Liver (tissue), 9 donors: ENCODE data around the gene MED12L. TPM values are rescaled to one million over a fixed set of nuclear protein-coding genes. Genes with fewer than 3 reads are reported as not detected.

Source experiments
- DNase-seq: peaks from one replicate; pipeline ENCODE4 v3.0.0-alpha.2; 2017; ENCODE audit warnings: low spot score
- H3K27ac ChIP-seq, 2 donors: one replicate each; pipeline ENCODE4 v1.7.0; 2013; ENCODE audit warnings: inconsistent platforms in 2 of 2, low read length in 2 of 2, control low read depth in 1 of 2, low read depth in 1 of 2, mild to moderate bottlenecking in 1 of 2
- H3K27me3 ChIP-seq, 4 donors: one replicate each; pipeline versions ENCODE4 v1.6.1 to v1.7.0; 2013; ENCODE audit warnings: low read length in 3 of 4, inconsistent platforms in 1 of 4, mild to moderate bottlenecking in 1 of 4, moderate library complexity in 1 of 4; ENCODE audit not compliant: control insufficient read depth in 4 of 4, insufficient read depth in 4 of 4
- H3K36me3 ChIP-seq, 4 donors: one replicate each; pipeline versions ENCODE4 v1.6.1 to v1.7.0; 2013; ENCODE audit warnings: low read length in 3 of 4, mild to moderate bottlenecking in 3 of 4, low read depth in 1 of 4, moderate library complexity in 1 of 4; ENCODE audit not compliant: control insufficient read depth in 4 of 4, insufficient read depth in 3 of 4
- H3K4me1 ChIP-seq, 4 donors: one replicate each; pipeline versions ENCODE4 v1.6.1 to v1.7.0; 2013; ENCODE audit warnings: low read length in 3 of 4, mild to moderate bottlenecking in 3 of 4, moderate library complexity in 1 of 4; ENCODE audit not compliant: control insufficient read depth in 4 of 4, insufficient read depth in 4 of 4
- H3K4me3 ChIP-seq, 3 donors: one replicate each; pipeline versions ENCODE4 v1.6.1 to v1.7.0; 2013; ENCODE audit warnings: low read length in 3 of 3, control low read depth in 1 of 3, low read depth in 1 of 3, mild to moderate bottlenecking in 1 of 3
- H3K9ac ChIP-seq, 2 donors: one replicate each; pipeline ENCODE4 v1.7.0; 2013; ENCODE audit warnings: low read length in 2 of 2, mild to moderate bottlenecking in 2 of 2, moderate library complexity in 2 of 2, control low read depth in 1 of 2, low read depth in 1 of 2
- H3K9me3 ChIP-seq, 4 donors: one replicate each; pipeline versions ENCODE4 v1.6.1 to v1.7.0; 2013; ENCODE audit warnings: low read length in 3 of 4; ENCODE audit not compliant: control insufficient read depth in 4 of 4
- ATF3 ChIP-seq: IDR thresholded peaks from 2 replicates; pipeline ENCODE4 v1.6.1; 2016; ENCODE audit warnings: antibody characterized with exemption
- FOXA1 ChIP-seq: IDR thresholded peaks from 2 replicates; pipeline ENCODE4 v1.6.1; 2016; ENCODE audit warnings: antibody characterized with exemption
- FOXA2 ChIP-seq: IDR thresholded peaks from 2 replicates; pipeline ENCODE4 v1.6.1; 2016; ENCODE audit warnings: antibody characterized with exemption
- GABPA ChIP-seq, 2 donors: IDR thresholded peaks in 1 of 2; conservative IDR thresholded peaks in 1 of 2; 2 replicates each; pipeline ENCODE4 v1.6.1; 2016; ENCODE audit warnings: antibody characterized with exemption in 2 of 2, mild to moderate bottlenecking in 1 of 2, moderate library complexity in 1 of 2
- HNF4G ChIP-seq: IDR thresholded peaks from 2 replicates; pipeline ENCODE4 v1.6.1; 2016; ENCODE audit warnings: antibody characterized with exemption
- JUND ChIP-seq, 2 donors: IDR thresholded peaks; 2 replicates each; pipeline ENCODE4 v1.6.1; 2016; ENCODE audit warnings: antibody characterized with exemption in 2 of 2
- REST ChIP-seq: IDR thresholded peaks from 2 replicates; pipeline ENCODE4 v1.6.1; 2016; ENCODE audit warnings: antibody characterized with exemption, mild to moderate bottlenecking
- RXRA ChIP-seq, 2 donors: IDR thresholded peaks; 2 replicates each; pipeline ENCODE4 v1.6.1; 2017 to 2018; ENCODE audit warnings: antibody characterized with exemption in 2 of 2, mild to moderate bottlenecking in 1 of 2
- SP1 ChIP-seq: IDR thresholded peaks from 2 replicates; pipeline ENCODE4 v1.6.1; 2018; ENCODE audit warnings: antibody characterized with exemption, mild to moderate bottlenecking
- TAF1 ChIP-seq: conservative IDR thresholded peaks from 2 replicates; pipeline ENCODE4 v1.6.1; 2016; ENCODE audit warnings: antibody characterized with exemption, mild to moderate bottlenecking
- YY1 ChIP-seq: IDR thresholded peaks from 2 replicates; pipeline ENCODE4 v1.6.1; 2016; ENCODE audit warnings: antibody characterized with exemption, mild to moderate bottlenecking
- ZBTB33 ChIP-seq: IDR thresholded peaks from 2 replicates; pipeline ENCODE4 v1.6.1; 2016; ENCODE audit warnings: antibody characterized with exemption
- WGBS: extraction: QIAGEN DNeasy Blood & Tissue Kit; methylation state at CpG from one replicate; pipeline ENCODE4 v1.1.7; 2013; 5-methylcytosine and 5-hydroxymethylcytosine counted together
- polyA plus RNA-seq, 2 donors: library from polyadenylated mRNA; stranded (reverse) in 1 of 2; unstranded in 1 of 2; fragments of 200-250 nt in 1 of 2; fragments of >200 nt in 1 of 2; fragmentation: Nextera tagmentation in 1 of 2; extraction: Ambion mirVana in 1 of 2; gene quantifications; one replicate each; pipeline versions ENCODE4 v1.2.1 to v1.2.3, GENCODE V29; 2013 to 2015
- total RNA-seq, 2 donors: library from RNA; depleted of rRNA; stranded (reverse); fragments of >200 nt; gene quantifications; one replicate each; pipeline ENCODE4 v1.2.3, GENCODE V29; 2014
- donor health status: healthy.
- donor health status: healthy.
- donor health status: healthy.
- donor health status: healthy.
- donor health status: healthy.

Gene MED12L
- total and polyA plus RNA-seq, 4 donors, result 0.02 to 2.1 (median 0.49) TPM

- TF ChIP-seq YY1 (no peak), FOXA1 (no peak), SP1 (no peak), JUND (IDR thresholded peaks at IDR 0.05) (no peak), TAF1 (no peak), RXRA (IDR thresholded peaks at IDR 0.05) (no peak)
- Histone ChIP-seq H3K4me1 (peaks cover 5 to 16% (median 11%) of the 10 kb centered on the region in 4 donors), H3K4me3 (no peak overlapping the region), H3K27me3 (no peaks in the 10 kb centered on the region), H3K9me3 (no peaks in the 10 kb centered on the region), H3K27ac (no peak overlapping the region), H3K36me3 (no peaks in the 10 kb centered on the region), H3K9ac (no peak overlapping the region)
- no peak for DNase-seq
- WGBS, result 93% methylated on average over 7 of the region's 7 CpGs
These were observed 115.7 kb downstream of the MED12L start for GRCh38 chr3:151201051-151201730.

GRCh38 chr3:151203051-151203420, 117.6 kb downstream of the MED12L start, which contains the start of gene GPR171:
Gene GPR171, minus strand, starts transcription at chr3:151203216. Its CDS starts 3,830 bp downstream, at chr3:151199386.
- no peak within 1 kb of the TSS for H3K4me3 ChIP-seq
- no peaks in the 10 kb centered on the region for H3K36me3 ChIP-seq
- no peak within 1 kb of the TSS for H3K9ac ChIP-seq
- WGBS, result 84% methylated on average over 3 of the region's 3 CpGs
- no peaks in the 10 kb centered on the region for H3K9me3 ChIP-seq
- peaks cover 2 to 10% (median 6%) of the 10 kb centered on the region in 4 donors for H3K4me1 ChIP-seq
- TF ChIP-seq GABPA (IDR thresholded peaks at IDR 0.05 in 1 of 2, conservative IDR thresholded peaks at IDR 0.05 in 1 of 2) (no peak), ATF3 (no peak), HNF4G (no peak), FOXA2 (no peak), REST (no peak), JUND (IDR thresholded peaks at IDR 0.05) (no peak), SP1 (no peak), ZBTB33 (no peak)
- no peaks in the 10 kb centered on the region for H3K27me3 ChIP-seq
- no peak for DNase-seq
- no peak within 1 kb of the TSS for H3K27ac ChIP-seq
